SU-DHL-6 (cell line): ENCODE data around the gene LIPH.

Source experiments
- H2AFZ ChIP-seq: fragments of 200-600 bp; sonication (generic); 2 replicates; pipeline ENCODE4 v1.6.1; 2014; ENCODE audit warnings: low read depth, mild to moderate bottlenecking, moderate library complexity, mixed read lengths, antibody characterized with exemption, low read length; ENCODE audit not compliant: severe bottlenecking
- H3F3A ChIP-seq: fragments of 200-600 bp; shearing (Covaris generic); 2 replicates; pipeline ENCODE4 v1.6.0; 2016; ENCODE audit warnings: antibody characterized with exemption, mild to moderate bottlenecking; ENCODE audit not compliant: insufficient read depth
- H3K27ac ChIP-seq: fragments of 200-600 bp; sonication (generic); 2 replicates; pipeline ENCODE4 v1.5.1; 2016; ENCODE audit warnings: low read depth, mild to moderate bottlenecking, low read length, moderate library complexity, mixed read lengths
- H3K27me3 ChIP-seq: fragments of 200-600 bp; sonication (generic), shearing (Covaris generic); 2 replicates; pipeline ENCODE4 v1.6.0; 2014; ENCODE audit warnings: mild to moderate bottlenecking, low read length
- H3K36me3 ChIP-seq: fragments of 200-600 bp; sonication (generic); 2 replicates; pipeline ENCODE4 v1.6.1; 2014; ENCODE audit warnings: mild to moderate bottlenecking, low read length, mixed read lengths
- H3K4me2 ChIP-seq: fragments of 300-600, 200-600 bp; shearing (Covaris generic), sonication (generic); 2 replicates; pipeline ENCODE4 v1.6.0; 2014; ENCODE audit warnings: low read length, low read depth, mild to moderate bottlenecking; ENCODE audit not compliant: poor library complexity, severe bottlenecking
- H3K4me3 ChIP-seq: fragments of 200-600 bp; sonication (generic); 2 replicates; pipeline ENCODE4 v1.5.1; 2014; ENCODE audit warnings: antibody characterized with exemption, low read length, mild to moderate bottlenecking, mixed read lengths; ENCODE audit not compliant: insufficient read depth, poor library complexity, severe bottlenecking
- H3K79me2 ChIP-seq: fragments of 200-600 bp; sonication (generic); 2 replicates; pipeline ENCODE4 v1.6.1; 2014; ENCODE audit warnings: mild to moderate bottlenecking, low read length, moderate library complexity; ENCODE audit not compliant: insufficient read depth
- H3K9ac ChIP-seq: fragments of 200-600 bp; sonication (generic); 2 replicates; pipeline ENCODE4 v1.7.0; 2014; ENCODE audit warnings: mild to moderate bottlenecking, low read length
- H3K9me2 ChIP-seq: fragments of 200-600 bp; sonication (generic); replicated peaks from 2 replicates; pipeline ENCODE4 v1.6.1; 2014; ENCODE audit warnings: low read length; ENCODE audit not compliant: insufficient read depth
- H3K9me3 ChIP-seq: fragments of 200-600 bp; sonication (generic); 2 replicates; pipeline ENCODE4 v1.6.1; 2014; ENCODE audit warnings: low read length, mixed read lengths; ENCODE audit not compliant: insufficient read depth
- H4K20me1 ChIP-seq: fragments of 200-600 bp; sonication (generic); 2 replicates; pipeline ENCODE4 v1.6.1; 2014; ENCODE audit warnings: low read depth, mild to moderate bottlenecking, antibody characterized with exemption, low read length, moderate library complexity, mixed read lengths
- EZH2phosphoT487 ChIP-seq: fragments of 200-600 bp; sonication (generic), shearing (Covaris generic); conservative IDR thresholded peaks from 2 replicates; pipeline ENCODE4 v1.6.1; 2018; ENCODE audit warnings: mild to moderate bottlenecking, antibody characterized with exemption, low read length, moderate library complexity, mixed read lengths
- TF ChIP-seq, protein P1 (sequence below): fragments of 200-600 bp; sonication (generic); IDR thresholded peaks from one replicate; pipeline ENCODE4 v1.5.1; 2017; ENCODE audit warnings: antibody characterized with exemption, mild to moderate bottlenecking, low read length, moderate library complexity; ENCODE audit not compliant: insufficient read depth, poor library complexity, severe bottlenecking

LIPH gene

DNA sequence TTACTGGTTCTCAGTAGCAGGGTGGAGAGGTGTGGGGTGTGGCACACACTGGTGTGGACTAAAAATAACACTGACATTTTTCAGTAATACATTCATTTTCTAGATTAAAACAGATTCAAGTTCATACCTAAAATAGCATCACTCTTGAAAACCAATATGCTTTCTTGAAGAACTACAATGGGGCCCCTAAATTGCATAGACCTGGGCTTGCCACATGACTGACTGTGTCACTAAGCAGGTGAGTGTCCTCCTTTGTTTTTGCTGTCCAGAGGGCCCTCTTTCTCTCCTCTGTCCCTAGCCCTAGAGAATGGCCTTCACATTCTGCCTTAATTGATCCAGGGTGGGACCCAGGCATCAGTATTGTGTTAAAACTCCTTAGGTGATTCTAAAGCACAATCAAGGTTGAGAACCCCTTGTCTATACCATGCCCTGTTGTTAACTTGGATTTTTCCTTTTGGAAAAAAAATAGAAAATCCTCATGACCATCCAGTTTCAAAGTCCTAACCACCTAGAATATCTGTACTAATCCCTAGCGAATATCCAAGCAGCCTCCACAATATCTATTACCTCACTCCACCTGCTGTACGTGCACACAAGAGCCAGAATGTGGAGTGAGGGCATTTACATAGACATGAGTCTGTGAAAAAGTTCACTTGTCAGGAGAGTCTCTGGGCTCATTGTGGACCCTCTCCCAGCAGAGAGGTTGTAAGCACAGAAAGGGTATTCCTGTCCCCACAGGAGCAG is 34.8 kb downstream of the LIPH start:
- no peaks in the 10 kb centered on the region for H3K9me3 ChIP-seq
- H4K20me1 ChIP-seq: no peaks in the 10 kb centered on the region

DNA sequence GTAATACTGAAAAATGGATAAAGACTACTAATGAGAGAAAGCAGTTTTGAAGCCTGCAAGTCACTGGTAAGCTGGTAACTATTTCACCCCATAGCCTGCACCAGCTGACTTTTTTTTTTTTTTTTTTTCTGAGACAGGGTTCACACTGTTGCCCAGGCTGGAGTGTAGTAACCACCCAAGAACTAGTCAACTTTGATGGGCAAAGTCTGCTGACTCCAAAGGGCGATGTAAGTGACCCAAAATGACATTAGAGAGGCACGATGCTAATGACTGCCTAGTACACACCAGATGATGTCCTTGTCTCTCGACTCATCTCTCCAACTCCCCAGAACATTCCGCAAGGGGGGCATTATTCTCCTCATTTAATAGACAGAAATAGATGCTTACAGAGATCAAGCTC is 40.7 kb downstream of the LIPH start:
- no peak overlapping the region for H3K4me2 ChIP-seq
- no peaks in the 10 kb centered on the region for H4K20me1 ChIP-seq
- H3K27ac ChIP-seq: no peak overlapping the region
- no peaks in the 10 kb centered on the region for H3K36me3 ChIP-seq
- H3F3A ChIP-seq: no peaks in the 10 kb centered on the region
- no peaks in the 10 kb centered on the region for H3K9me2 ChIP-seq
- TF ChIP-seq, protein P1, sequence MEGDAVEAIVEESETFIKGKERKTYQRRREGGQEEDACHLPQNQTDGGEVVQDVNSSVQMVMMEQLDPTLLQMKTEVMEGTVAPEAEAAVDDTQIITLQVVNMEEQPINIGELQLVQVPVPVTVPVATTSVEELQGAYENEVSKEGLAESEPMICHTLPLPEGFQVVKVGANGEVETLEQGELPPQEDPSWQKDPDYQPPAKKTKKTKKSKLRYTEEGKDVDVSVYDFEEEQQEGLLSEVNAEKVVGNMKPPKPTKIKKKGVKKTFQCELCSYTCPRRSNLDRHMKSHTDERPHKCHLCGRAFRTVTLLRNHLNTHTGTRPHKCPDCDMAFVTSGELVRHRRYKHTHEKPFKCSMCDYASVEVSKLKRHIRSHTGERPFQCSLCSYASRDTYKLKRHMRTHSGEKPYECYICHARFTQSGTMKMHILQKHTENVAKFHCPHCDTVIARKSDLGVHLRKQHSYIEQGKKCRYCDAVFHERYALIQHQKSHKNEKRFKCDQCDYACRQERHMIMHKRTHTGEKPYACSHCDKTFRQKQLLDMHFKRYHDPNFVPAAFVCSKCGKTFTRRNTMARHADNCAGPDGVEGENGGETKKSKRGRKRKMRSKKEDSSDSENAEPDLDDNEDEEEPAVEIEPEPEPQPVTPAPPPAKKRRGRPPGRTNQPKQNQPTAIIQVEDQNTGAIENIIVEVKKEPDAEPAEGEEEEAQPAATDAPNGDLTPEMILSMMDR: no peak
- TF ChIP-seq EZH2phosphoT487: no peak
- no peaks in the 10 kb centered on the region for H3K79me2 ChIP-seq
- no peak overlapping the region for H3K9ac ChIP-seq
- H3K4me3 ChIP-seq: no peak overlapping the region
- no peak overlapping the region for H2AFZ ChIP-seq
- no peaks in the 10 kb centered on the region for H3K27me3 ChIP-seq
- H3K9me3 ChIP-seq: no peaks in the 10 kb centered on the region

More for the DNA sequence above, 34.8 kb downstream of the LIPH start:
- H3K36me3 ChIP-seq: no peaks in the 10 kb centered on the region
- no peak overlapping the region for H3K4me2 ChIP-seq
- no peak overlapping the region for H2AFZ ChIP-seq
- no peak overlapping the region for H3K27ac ChIP-seq
- no peaks in the 10 kb centered on the region for H3F3A ChIP-seq
- no peak for TF ChIP-seq EZH2phosphoT487
- H3K79me2 ChIP-seq: no peaks in the 10 kb centered on the region
- H3K27me3 ChIP-seq: no peaks in the 10 kb centered on the region
- H3K9ac ChIP-seq: no peak overlapping the region
- H3K4me3 ChIP-seq: no peak overlapping the region
- no peaks in the 10 kb centered on the region for H3K9me2 ChIP-seq

DNA sequence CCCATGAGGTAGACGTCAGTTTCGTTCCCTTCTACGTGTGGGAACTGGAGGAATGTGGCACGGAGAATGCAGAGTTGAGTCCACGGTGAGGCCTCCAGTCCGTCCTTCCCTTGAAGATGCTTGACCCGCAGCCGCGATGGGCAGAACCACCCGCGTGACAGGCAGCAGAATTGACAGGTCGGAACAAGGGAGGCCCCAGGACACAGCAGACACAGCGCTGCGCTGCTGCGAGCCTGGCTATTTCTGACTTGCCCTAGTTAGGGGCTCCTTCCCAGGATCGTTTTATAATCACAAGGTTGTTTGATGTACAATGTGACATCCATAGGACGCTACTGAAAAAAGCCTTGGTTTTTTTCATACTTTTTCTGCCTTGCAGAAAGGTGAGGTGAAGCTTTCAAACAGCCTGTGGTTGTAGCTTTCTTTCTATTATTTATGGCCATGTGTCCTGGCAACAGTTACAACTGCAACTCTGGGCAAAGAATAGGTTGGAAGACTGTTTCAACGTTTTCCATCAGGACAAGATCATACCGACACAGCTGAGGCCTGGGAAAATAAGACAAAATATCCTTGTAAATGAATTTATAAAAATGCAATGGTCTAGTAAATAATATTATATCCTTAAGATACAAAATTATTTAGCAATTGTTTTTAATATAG is 43.9 kb downstream of the LIPH start:
- Histone ChIP-seq H3K27ac (no peak overlapping the region), H3K4me2 (no peak overlapping the region), H3K9me3 (no peaks in the 10 kb centered on the region), H3F3A (no peaks in the 10 kb centered on the region), H3K36me3 (no peaks in the 10 kb centered on the region), H3K9ac (no peak overlapping the region), H3K4me3 (no peak overlapping the region), H3K79me2 (no peaks in the 10 kb centered on the region), H3K9me2 (no peaks in the 10 kb centered on the region), H3K27me3 (no peaks in the 10 kb centered on the region), H4K20me1 (no peaks in the 10 kb centered on the region), H2AFZ (no peak overlapping the region)
- TF ChIP-seq, protein P1: no peak
- no peak for TF ChIP-seq EZH2phosphoT487

DNA sequence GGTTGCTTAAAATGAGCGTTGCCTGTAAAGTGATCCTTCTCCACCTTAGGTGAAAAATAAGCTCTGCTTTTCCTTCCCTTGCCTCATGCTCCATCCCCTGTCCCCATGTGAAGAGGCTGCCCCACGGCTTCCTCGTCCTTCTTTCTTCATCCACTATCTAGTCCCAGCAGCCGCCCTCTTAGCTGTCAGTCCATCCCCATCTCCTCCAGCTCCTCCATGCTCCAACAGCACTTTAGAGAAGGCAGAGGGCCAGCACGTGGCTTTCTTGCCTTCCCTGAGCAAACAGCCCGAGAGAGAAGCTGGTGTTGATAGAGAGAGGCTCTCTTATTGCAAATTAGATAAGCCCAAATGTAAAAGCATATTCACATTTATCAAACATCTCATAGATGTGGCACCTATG is 44.5 kb downstream of the LIPH start:
- Histone ChIP-seq H2AFZ (no peak overlapping the region), H3K36me3 (no peaks in the 10 kb centered on the region), H3K4me2 (no peak overlapping the region), H3K9ac (no peak overlapping the region), H3K27me3 (no peaks in the 10 kb centered on the region), H4K20me1 (no peaks in the 10 kb centered on the region), H3F3A (no peaks in the 10 kb centered on the region), H3K9me3 (no peaks in the 10 kb centered on the region), H3K4me3 (no peak overlapping the region), H3K9me2 (no peaks in the 10 kb centered on the region), H3K27ac (no peak overlapping the region), H3K79me2 (no peaks in the 10 kb centered on the region)
- TF ChIP-seq, protein P1: no peak
- TF ChIP-seq EZH2phosphoT487: no peak
